Caco-2 (cell line): ENCODE measurements around the gene SRPX2. TPM values are rescaled to one million over a fixed set of nuclear protein-coding genes. Genes with fewer than 3 reads are reported as not detected.

Experiments
- BruUV-seq: library from RNA; stranded (reverse); fragments of 400-500 nt; replicated peaks from 2 replicates; lab custom pipeline; 2021; lab: Mats Ljungman, UMichigan
- CTCF ChIA-PET: fragments of 300-600 bp; sonication (Branson Sonifier 250); formaldehyde crosslinking; loops from one replicate; lab custom pipeline; 2022; ENCODE audit warnings: antibody characterized with exemption; lab: Charles Lee
- POLR2A ChIA-PET: fragments of 300-600 bp; sonication (Branson Sonifier 250); formaldehyde crosslinking; loops from one replicate; lab custom pipeline; 2022; ENCODE audit warnings: antibody characterized with exemption; lab: Charles Lee
- DNase-seq, 2 experiments: peaks; one replicate each; pipeline versions ENCODE4 v3.0.0 to v3.0.0-alpha.2; 2020 to 2022
- H3K27me3 ChIP-seq: replicated peaks from 2 replicates; pipeline ENCODE4 v1.6.0; 2011; ENCODE audit warnings: low read length; ENCODE audit not compliant: control insufficient read depth, insufficient read depth
- H3K36me3 ChIP-seq: 2 replicates; pipeline ENCODE4 v1.5.1; 2011; ENCODE audit warnings: low read length; ENCODE audit not compliant: control insufficient read depth, insufficient read depth
- H3K4me1 ChIP-seq: fragments of 250-450 bp; sonication (Bioruptor Pico); 2 replicates; pipeline ENCODE4 v1.5.1; 2020; ENCODE audit warnings: mild to moderate bottlenecking
- H3K4me3 ChIP-seq: 2 replicates; pipeline ENCODE4 v1.5.1; 2011; ENCODE audit warnings: low read depth, mild to moderate bottlenecking, control low read depth, low read length
- H3K9me3 ChIP-seq: fragments of 250-450 bp; sonication (Bioruptor Pico); 2 replicates; pipeline ENCODE4 v1.5.1; 2020; ENCODE audit warnings: mild to moderate bottlenecking, moderate library complexity
- H3K27ac Mint-ChIP-seq: one replicate; pipeline ENCODE4 v1.8.0; 2022; ENCODE audit warnings: mixed read lengths; ENCODE audit not compliant: unreplicated experiment
- H3K27me3 Mint-ChIP-seq: one replicate; pipeline ENCODE4 v1.8.0; 2022; ENCODE audit warnings: mixed read lengths; ENCODE audit not compliant: insufficient read depth, unreplicated experiment
- H3K36me3 Mint-ChIP-seq: one replicate; pipeline ENCODE4 v1.8.0; 2022; ENCODE audit warnings: mild to moderate bottlenecking, mixed read lengths; ENCODE audit not compliant: insufficient read depth, unreplicated experiment
- H3K4me1 Mint-ChIP-seq: one replicate; pipeline ENCODE4 v1.8.0; 2022; ENCODE audit warnings: low read depth, mixed read lengths; ENCODE audit not compliant: unreplicated experiment
- H3K4me3 Mint-ChIP-seq: one replicate; pipeline ENCODE4 v1.8.0; 2022; ENCODE audit warnings: mild to moderate bottlenecking, moderate library complexity, mixed read lengths; ENCODE audit not compliant: unreplicated experiment
- H3K9me3 Mint-ChIP-seq: one replicate; pipeline ENCODE4 v1.8.0; 2022; ENCODE audit warnings: mixed read lengths; ENCODE audit not compliant: unreplicated experiment
- CTCF ChIP-seq, 2 experiments: fragments of 200-600 bp in 1 of 2; IDR thresholded peaks; 1 replicate in 1 of 2; 2 replicates in 1 of 2; pipeline versions ENCODE4 v1.5.1 to v1.8.0; 2011 to 2022; ENCODE audit warnings: antibody characterized with exemption in 1 of 2, control low read depth in 1 of 2, inconsistent platforms in 1 of 2, low read depth in 1 of 2, low read length in 1 of 2, mild to moderate bottlenecking in 1 of 2, moderate library complexity in 1 of 2; ENCODE audit not compliant: insufficient read depth in 1 of 2, severe bottlenecking in 1 of 2, unreplicated experiment in 1 of 2
- intact Hi-C: fragments of 100-400 bp; cut with micrococcal nuclease; formaldehyde crosslinking; loops from one replicate; pipeline ENCODE4 v1.10.0; 2022; ENCODE audit not compliant: unreplicated experiment
- total RNA-seq: library from RNA; stranded (reverse); gene quantifications from 2 replicates; pipeline ENCODE4 v1.2.3, GENCODE V29; 2022

SRPX2 gene
- total RNA-seq, 1 experiment from 2014 or later = 3.6 TPM

GRCh38 chrX:100672966-100673365 is 29.0 kb downstream of the SRPX2 start:
- Histone ChIP-seq H3K4me1 (no peaks in the 10 kb centered on the region), H3K9me3 (no peaks in the 10 kb centered on the region), H3K4me3 (no peak overlapping the region), H3K27me3 (no peaks in the 10 kb centered on the region), H3K36me3 (no peaks in the 10 kb centered on the region)
- intact Hi-C loops = no loop called here
- Mint-ChIP-seq H3K9me3 (no peaks in the 10 kb centered on the region), H3K27ac (no peak overlapping the region), H3K36me3 (no peaks in the 10 kb centered on the region), H3K27me3 (no peaks in the 10 kb centered on the region), H3K4me1 (peaks cover 6% of the 10 kb centered on the region), H3K4me3 (no peak overlapping the region)
- ChIA-PET POLR2A (no interaction called here), CTCF (interaction anchor here (1.9 to 2.8 kb wide), 2 partner anchors 10 to 96 kb away, joined by 5 to 40 read pairs; no protein-coding TSS in a partner anchor)
- no TSS peak for BruUV-seq
- no peak for TF ChIP-seq CTCF (IDR thresholded peaks at IDR 0.05; ENCODE audit: insufficient read depth in 1 of 2, low read depth in 1 of 2, low read length in 1 of 2, severe bottlenecking in 1 of 2, unreplicated experiment in 1 of 2)
- DNase-seq = no peak

GRCh38 chrX:100673397-100673953 is 29.5 kb downstream of the SRPX2 start:
- peaks cover 6% of the 10 kb centered on the region for H3K4me1 Mint-ChIP-seq
- BruUV-seq = no TSS peak
- H3K27me3 Mint-ChIP-seq = no peaks in the 10 kb centered on the region
- Histone ChIP-seq H3K9me3 (no peaks in the 10 kb centered on the region), H3K36me3 (no peaks in the 10 kb centered on the region), H3K4me1 (no peaks in the 10 kb centered on the region), H3K4me3 (no peak overlapping the region), H3K27me3 (no peaks in the 10 kb centered on the region)
- no peak for TF ChIP-seq CTCF (IDR thresholded peaks at IDR 0.05; ENCODE audit: insufficient read depth in 1 of 2, low read depth in 1 of 2, low read length in 1 of 2, severe bottlenecking in 1 of 2, unreplicated experiment in 1 of 2)
- no peak overlapping the region for H3K27ac Mint-ChIP-seq
- H3K36me3 Mint-ChIP-seq = no peaks in the 10 kb centered on the region
- H3K9me3 Mint-ChIP-seq = no peaks in the 10 kb centered on the region
- POLR2A ChIA-PET = no interaction called here
- CTCF ChIA-PET = no interaction called here
- intact Hi-C loops = no loop called here
- no peak overlapping the region for H3K4me3 Mint-ChIP-seq
- DNase-seq = no peak

GRCh38 chrX:100674705-100675104 is 30.7 kb downstream of the SRPX2 start:
- CTCF ChIA-PET = interaction anchor here (1.6 kb wide), 1 partner anchor 94 kb away, joined by 7 read pairs; no protein-coding TSS in a partner anchor

More at GRCh38 chrX:100674705-100675104, 30.7 kb downstream of the SRPX2 start:
- DNase-seq = no peak
- no peak for TF ChIP-seq CTCF (IDR thresholded peaks at IDR 0.05; ENCODE audit: insufficient read depth in 1 of 2, low read depth in 1 of 2, low read length in 1 of 2, severe bottlenecking in 1 of 2, unreplicated experiment in 1 of 2)
- Histone ChIP-seq H3K9me3 (no peaks in the 10 kb centered on the region), H3K4me3 (no peak overlapping the region), H3K4me1 (no peaks in the 10 kb centered on the region), H3K36me3 (no peaks in the 10 kb centered on the region), H3K27me3 (no peaks in the 10 kb centered on the region)
- Mint-ChIP-seq H3K36me3 (no peaks in the 10 kb centered on the region), H3K27ac (no peak overlapping the region), H3K4me3 (no peak overlapping the region), H3K27me3 (no peaks in the 10 kb centered on the region), H3K4me1 (peaks cover 6% of the 10 kb centered on the region), H3K9me3 (no peaks in the 10 kb centered on the region)
- POLR2A ChIA-PET = interaction anchor here (0.6 kb wide), 1 partner anchor 87 kb away, joined by 3 read pairs; no protein-coding TSS in a partner anchor
- intact Hi-C loops = no loop called here
- BruUV-seq = no TSS peak
